Activated T-helper 9 cell treated with anti-CD3 and anti-CD28 coated beads, Interleukin-2, amount 50 U/mL, for 16 hours (primary cell): ENCODE data around the gene MCM3AP.
"Not testable (repeated sequence)": the region's sequence is repeated elsewhere in the genome, so short reads cannot be mapped to it uniquely, and the experiment has no call there.

Experiments
- DNase-seq: peaks from one replicate; pipeline ENCODE4 v3.0.0-alpha.2; 2020; ENCODE audit warnings: low read depth

MCM3AP gene

DNA sequence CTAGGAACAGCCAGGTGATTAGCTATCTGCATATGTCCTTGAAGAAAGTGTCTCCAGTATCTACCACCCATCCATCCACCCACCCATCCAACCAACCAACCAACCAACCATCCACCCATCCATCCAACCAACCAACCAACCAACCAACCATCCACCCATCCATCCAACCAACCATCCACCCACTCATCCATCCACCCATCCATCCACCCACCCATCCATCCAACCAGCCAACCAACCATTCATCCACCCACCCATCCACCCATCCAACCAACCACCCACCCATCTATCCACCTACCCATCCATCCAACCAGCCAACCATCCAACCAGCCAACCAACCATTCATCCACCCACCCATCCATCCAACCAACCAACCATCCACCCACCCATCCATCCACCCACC, 26.2 kb upstream of the MCM3AP start:
- no peak for DNase-seq

DNA sequence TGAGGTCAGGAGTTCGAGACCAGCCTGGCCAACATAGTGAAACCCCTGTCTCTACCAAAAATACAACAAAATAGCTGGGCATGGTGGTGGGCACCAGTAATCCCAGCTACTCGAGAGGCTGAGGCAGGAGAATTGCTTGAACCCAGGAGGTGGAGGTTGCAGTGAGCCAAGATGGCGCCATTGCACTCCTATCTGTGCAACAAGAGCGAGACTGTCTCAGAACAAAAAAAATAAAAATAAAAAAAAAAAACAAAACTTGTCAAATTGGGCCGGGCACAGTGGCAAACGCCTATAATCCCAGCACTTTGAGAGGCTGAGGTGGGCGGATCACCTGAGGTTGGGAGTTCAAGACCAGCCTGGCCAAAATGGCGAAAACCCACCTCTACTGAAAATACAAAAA, 24.8 kb upstream of the MCM3AP start:
- not testable (repeated sequence) for DNase-seq

DNA sequence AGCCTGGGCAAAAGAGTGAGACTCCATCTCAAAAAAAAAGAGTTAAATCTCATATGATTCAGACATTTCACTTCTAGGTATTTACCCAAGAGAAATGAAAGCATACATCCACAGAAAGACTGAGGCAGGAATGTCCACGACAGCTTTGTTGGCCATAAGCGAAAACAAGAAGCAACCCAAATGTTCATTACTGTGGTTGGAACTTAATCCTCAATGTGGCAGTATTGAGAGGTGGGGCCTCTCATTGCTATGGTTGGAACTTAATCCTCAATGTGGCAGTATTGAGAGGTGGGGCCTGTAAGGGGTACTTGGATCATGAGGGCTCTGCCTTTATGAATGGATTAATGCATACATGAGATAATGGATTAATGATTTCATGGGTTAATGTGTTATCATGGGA, 23.0 kb upstream of the MCM3AP start:
- no peak for DNase-seq

DNA sequence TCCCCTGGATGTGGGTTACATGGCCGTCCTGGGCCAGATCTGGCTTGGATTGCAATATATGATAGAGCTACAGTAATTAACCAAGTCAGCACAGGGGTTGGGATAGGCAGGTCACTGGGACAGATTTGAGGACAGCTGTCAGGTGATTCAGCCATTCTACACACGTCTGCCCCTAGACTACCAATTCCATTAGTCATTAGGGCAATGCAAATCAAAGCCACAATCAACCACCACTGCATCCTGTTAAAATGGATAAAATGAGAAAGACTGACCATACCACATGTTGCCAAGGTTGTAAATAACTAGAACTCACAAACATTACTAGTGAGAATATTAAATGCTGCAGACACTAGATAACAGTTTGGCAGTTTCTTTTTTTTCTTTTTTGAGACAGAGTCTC, 22.2 kb upstream of the MCM3AP start:
- no peak for DNase-seq

DNA sequence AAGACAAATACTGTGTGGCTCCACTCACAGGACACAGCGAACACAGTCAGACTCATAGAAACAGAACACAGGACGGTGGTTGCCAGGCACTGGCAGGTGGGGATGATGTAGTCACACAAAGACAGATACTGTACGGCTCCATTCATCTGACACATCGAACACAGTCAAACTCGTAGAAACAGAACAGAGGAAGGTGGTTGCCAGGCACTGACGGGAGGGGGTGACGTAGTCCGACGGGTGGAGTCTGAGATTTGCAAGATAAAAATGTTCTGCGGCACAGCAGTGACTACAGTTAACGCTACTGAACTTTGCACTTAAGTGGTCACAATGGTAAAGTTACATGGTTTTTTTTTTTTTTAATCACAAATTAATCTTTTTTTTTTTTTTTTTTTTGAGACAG, 19.5 kb upstream of the MCM3AP start:
- DNase-seq: no peak

DNA sequence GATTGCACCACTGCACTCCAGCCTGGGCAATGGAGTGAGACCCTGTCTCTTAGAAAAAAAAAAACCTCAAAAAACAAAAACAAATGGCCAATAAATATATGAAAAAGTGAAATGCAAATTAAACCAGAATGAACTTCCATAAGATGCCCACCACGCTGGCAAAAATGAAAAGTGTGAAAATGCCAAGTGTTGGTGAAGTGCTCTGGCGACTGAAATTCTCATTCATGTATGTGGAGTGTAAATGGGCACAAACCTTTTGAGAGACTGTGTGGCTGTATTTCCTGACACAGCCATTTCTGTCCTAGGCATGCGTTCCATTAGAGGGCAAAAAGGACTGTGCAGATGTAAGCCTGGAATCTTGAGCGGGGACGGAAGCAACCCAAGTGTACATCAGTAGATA, 19.0 kb upstream of the MCM3AP start:
- DNase-seq: no peak

DNA sequence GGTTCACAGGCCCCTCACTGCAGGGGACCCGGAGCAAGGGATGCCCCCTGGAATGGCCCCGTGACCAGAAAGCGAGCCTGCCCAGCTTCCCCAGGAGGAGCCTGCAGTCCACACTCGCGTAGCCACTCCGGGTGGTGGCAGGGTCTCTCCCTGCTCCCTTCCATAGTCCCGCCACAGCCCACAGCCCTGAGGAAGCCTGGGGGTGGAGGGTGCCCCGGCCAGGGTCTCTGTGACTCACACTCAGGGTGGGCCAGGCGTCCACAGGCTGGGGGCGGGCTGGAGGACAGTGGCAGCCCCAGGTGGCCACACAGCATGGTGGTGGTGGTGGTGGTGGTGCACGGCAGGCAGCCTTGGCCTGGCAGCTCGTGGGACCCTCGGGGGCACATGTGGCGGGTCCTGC, 16.3 kb upstream of the MCM3AP start:
- no peak for DNase-seq

DNA sequence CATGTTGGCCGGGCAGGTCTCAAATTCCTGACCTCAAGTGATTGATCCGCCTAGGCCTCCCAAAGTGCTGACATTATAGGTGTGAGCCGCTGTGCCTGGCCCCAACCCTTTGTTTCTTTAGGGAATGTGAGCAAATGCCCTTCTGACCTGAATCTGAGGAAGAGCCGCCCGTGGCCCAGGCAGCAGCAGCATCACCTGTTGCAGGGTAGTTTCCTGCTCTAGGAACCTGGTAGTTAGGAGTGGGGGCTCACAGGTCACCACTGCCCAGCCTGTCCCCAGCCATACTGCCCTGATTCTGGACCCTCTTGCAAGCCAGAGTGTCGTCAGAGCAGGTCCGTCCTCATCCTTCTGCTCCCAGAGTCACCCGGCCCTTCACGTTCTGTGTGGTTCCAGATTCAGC, 13.8 kb upstream of the MCM3AP start:
- no peak for DNase-seq

DNA sequence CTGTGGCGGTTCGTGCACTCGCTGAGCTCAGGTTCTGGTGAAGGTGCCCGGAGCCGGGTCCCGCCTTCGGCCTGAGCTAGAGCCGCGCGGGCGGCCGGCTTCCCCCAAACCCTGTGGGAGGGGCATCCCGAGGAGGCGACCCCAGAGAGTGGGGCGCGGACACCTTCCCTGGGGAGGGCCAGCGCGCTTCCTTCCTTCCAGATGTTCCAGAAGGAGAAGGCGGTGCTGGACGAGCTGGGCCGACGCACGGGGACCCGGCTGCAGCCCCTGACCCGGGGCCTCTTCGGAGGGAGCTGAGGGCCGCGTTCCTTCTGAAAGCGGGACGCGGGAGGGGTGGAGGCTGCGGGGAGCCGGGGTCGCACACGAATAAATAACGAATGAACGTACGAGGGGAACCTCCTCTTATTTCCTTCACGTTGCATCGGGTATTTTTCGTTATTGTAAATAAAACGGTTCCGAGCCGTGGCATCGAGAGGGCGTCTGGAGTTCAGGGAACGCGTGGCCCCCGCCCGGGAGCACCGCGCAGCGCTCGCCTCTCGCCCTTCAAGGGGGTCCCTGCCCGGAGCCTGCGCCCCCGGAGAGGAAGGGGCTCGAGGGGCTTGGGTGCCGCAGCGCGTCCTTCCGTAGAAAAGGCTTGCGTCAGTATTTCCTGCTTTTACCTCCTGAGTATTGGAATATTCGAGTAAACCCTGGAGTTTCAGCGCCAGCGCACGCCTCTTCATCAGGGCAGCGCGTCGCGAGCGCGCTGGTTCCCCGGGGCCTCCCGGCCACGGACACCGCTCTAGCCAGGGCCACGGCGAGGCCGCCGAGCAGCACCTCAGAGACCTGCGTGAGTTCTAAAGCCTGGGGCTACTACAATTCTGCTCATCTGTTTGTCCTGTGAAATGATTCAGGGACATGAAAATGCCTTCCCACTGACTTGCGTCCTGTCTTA, 12.2 kb upstream of the MCM3AP start:
- DNase-seq: no peak

DNA sequence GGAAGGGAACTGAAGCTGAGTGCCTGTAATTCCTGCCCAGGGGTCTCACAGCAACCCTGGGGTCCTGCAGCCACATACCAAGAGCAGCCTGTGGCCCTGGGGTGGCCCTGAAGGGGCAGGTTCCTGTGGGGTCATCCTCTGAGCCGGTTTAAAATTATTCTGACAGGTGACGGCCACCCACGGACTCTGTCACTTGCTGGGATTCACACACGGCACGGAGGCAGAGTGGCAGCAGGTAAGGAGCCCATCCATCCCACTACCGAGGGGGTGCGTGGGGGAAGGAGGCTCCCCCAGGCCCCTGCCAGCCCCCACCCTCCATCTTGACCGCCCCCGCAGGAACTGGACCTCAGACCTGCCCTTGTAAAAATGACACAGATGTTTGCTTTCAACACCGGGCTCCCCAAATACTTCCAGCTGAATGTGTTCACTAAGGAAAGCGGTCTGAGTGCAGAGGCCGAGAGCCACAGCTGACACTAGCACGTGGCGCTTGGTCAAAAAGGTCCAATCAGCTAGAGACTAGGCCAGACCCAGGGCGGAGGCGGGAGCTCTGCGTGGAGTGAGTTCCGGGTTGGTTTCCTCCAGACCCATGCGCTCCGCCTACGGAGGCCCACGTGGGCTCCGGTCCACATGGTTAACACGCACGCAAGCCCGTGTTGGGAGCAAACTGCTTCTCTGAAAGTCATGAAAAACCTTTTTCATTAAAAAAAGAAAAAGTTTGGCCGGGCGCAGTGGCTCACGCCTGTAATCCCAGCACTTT, 10.8 kb upstream of the MCM3AP start:
- peak; percentile 28 for DNase-seq

DNA sequence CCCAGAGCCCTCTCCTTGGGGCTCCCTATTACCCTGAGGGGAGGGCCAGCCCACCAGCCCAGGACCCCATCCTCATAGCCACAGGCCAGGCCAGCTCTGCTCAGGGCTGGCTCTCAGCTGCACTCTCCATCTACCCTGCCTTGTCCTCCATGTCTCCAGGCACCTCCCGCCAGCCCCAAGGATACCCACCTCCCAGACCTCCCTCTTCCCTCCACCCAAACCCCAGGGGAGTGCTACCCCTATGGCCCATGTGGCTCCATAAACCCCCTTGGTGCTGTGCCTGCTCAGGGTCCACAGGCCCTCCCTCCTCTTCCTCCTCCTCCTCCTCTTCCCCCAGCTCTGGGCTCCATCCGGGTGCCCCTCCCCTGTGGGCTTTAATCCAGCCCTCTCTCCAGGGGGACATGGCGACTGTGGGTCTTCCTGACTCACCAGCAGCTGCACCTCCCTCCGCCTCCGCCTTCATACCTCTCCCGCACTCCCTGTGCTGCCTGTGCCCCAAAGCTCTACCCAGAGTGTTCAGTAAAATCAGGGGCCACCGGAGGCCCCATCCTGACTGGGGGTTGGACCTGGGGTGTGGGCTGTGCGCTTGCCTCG, 9.9 kb upstream of the MCM3AP start:
- no peak for DNase-seq

DNA sequence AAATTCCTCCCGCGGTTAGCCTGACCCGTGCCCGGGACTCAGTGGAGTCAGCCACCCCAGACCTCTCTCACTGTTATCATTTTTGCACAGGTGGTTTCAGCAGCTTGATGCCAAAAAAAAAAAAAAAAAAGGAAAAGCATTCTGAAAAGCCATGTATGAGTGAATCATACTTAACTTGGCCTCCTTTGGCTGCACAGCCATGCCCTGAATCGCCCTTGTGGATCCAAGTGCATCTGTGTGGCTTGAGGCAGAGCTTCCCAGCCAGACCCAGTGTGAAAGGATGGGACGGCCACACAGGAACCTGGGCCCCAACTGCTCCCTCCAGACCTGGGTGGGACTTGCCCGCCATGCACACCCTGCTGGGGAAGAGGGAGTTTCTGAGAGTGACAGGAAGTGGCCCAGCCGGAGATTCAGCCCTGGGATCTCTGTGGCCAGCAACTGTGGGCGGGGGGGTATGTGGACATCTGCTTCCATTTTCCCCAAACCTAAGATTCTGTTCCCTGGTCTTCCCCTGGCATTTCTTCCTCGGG, 9.3 kb upstream of the MCM3AP start:
- no peak for DNase-seq

DNA sequence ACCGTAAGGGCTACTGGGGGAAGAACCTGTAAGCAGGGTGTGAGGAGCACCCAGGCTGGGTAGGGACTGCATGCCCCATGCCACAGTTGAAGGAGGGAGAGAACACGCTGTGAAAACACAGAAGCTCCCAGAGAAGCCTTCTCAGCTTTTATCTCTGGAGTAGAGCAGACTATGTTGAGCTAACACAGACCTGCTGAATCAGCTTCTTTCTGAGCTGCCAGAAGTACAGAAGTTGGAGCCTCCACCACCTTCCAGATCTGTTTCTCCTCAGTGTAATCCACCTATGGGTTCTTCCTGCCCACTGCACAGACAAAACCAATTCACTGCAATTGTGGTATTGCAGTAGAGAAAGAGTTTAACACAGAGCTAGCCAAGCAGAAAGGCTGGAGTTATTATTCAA, 6.2 kb upstream of the MCM3AP start:
- no peak for DNase-seq

DNA sequence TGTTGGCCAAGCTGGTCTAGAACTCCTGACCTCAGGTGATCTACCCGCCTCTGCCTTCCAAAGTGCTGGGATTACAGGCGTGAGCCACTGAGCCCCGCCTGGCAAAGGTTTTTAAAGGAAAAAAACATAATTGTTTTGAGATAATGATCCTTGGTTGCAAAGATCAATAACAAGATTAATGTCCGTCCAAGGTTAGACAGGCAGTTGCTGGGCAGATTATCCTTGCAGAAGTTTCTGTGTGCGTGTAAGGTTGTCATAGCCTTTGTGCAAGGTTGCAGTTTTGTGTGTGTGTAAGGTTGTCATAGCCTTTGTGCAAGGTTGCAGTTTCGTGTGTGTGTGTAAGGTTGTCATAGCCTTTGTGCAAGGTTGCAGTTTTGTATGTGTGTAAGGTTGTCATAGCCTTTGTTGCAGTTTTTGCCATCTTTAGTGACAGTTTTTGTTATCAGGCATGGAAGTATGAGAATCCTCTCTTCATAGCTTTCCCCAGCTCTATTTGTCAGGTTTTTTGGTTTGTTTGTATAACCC, 4.3 kb upstream of the MCM3AP start:
- no peak for DNase-seq

DNA sequence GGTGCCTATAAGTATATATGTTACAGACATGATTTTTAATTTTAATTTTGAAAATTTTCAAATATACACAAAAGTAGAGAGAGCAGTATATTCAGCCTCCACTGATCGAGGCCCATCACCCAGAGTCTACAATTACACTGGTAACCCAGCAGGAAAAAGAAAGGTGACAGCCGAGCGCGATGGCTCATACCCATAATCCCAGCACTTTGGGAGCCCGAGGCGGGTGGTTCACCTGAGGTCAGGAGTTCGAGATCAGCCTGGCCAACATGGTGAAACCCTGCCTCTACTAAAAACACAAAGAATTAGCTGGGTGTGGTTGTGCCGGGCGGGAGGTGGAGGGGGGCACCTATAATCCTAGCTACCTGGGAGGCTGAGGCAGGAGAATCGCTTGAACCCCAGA, 2.1 kb upstream of the MCM3AP start:
- DNase-seq: no peak

DNA sequence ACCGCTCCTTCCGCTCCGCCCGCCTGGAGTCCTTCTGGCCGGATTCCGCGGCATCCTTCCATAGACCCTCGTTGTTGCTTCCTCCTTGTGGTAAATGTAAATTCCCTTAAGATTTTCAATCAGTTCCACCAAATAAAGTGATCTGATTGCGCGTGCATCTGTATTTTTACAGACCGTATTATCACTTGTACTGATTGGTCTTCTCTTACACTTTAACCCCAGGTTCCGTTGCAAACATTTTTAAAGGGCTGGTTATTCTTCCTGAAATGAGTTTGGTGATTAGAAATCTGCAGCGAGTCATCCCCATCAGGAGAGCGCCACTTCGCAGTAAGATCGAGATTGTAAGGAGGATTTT, 1.2 kb upstream of the MCM3AP start:
- no peak for DNase-seq

DNA sequence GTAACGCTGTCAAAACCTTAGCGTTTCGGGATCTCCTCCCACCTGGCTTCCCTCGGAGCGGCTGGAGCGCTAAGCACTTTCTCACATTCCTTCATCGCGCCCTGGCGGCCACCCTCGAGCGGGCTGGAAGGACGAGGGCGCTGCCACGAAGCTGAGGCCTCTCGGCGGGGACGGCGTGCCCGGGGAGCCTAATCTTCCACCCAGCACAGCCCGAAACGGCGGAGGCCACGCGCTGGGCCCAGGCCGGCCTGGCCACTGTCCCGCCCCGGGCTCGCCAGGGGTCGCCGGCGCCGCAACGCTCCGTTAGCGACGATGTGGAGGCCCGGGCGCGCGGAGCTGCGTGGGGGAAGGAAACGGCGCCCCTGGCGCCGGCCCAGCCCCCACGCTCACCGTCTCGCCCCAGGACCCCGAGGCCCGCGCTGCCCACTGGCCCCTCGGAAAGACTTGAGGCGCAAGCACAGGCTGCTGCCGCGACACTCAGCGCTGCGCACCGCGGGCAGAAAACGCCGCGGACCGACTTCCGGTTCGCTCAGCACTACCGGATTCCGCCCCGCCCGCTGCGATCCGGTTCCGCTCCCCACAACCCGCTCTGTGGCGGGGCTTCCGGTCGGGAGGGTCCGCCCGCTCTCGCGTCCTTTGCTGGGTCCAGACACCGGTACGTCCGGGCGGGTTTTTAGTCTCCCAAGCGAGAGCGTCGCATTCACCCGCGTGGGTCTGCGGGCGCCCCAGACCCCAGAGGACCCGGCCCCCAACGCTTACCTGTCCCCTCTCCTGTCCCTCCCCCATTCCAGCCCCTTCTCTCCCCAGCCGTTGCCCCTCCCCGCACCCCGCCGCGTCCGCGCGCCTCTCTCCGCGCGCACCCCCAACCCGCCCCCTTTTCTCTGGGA, 593 bp upstream of the MCM3AP start, which contains the start of gene YBEY:
Gene YBEY (plus strand): TSS at position 582 of the 887 bp plus-strand sequence. CDS start 572 bp downstream, outside the sequence.
- peak; percentile 83 for DNase-seq

DNA sequence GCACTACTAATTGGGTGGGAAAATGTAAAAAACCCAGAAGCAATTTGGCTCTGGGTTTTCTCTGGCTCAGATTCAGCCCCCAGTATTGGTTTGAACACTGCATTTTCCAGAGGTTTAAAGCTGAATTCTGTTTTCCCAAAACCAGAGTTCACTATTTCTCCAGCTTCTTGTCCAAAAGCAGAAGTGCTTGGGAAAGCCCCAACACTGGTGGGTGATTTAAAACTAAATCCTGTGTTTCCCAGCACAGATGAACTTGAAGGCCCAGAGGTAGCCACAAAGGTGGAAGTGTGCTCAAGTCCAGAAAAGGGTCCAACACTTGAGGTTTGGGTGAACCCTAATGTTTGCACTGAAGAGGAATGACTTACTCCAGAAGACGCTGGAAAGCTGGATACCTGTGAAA, 678 bp downstream of the MCM3AP start:
- no peak for DNase-seq

DNA sequence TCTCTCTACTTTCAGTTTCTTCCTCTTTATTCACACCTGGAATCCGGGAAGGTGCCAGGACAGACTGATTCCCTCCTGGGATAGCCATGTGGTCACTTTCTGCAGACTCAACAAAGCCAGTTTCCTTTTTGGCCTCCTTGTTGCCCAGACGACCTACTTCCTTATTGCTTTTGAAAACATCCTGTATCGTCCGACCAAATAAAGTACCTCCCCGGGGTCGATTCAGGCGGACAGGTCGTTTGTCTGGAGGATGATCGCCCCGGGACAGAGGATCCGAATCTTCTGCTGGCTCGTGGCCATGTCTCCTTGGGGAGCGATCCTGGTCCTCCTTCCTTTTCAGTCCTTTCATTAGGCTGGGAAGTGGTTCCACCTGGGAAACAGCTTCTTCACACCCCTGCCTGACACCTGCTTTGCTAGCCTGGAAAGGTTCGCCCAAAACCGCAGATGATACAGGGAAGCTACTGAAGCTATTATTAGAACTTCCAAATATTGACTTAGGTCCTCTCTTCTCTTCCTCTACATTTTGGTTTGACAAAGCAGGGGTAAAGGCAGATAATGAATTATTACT, 1.2 kb downstream of the MCM3AP start:
- no peak for DNase-seq

DNA sequence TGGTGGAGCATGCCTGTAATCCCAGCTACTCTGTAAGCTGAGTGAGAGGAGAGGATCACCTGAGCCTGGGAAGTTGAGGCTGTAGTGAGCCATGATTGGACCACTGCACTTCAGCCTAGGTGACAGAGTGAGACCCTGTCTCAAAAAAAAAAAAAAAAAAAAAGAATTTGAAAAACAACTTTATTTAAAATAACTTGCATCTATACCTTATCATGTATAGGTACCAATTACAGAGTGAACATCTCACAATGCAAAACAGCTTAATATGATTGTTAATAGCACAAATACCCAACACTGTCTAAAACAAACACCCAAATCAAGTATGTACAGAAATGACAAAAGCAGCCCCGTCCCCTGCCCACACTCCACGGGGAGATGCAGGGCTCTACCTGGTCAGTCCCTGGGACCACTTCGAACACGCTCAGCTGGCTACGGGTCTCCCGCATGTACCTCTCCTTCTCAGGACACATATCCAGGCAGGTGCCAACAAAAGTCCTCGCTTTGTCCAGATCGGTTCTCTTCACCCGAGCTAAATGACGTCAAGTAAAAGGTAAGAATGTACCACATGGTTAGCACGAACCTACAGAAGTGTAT, 10.5 kb downstream of the MCM3AP start:
- DNase-seq: no peak

DNA sequence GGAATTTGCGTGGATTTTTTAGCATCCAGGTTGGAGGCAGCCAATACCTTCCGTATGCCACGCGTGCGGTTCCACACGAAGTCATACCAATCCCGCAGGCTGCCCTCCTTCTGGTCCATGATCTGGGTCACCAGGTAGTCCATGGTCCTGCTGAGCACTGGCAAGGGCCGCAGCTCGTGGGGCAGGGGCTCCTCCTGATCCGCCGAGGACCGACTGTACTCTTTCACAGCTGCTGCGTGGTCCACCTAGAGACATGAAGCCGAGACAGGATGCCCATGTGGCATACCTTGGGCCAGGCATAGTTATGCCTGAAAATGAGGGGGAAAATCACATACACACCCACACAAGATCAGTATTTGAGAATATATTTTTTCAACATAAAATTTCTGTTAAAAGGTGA, 12.1 kb downstream of the MCM3AP start:
- DNase-seq: no peak
